ENCODE results near the gene PGS1. TPM values are rescaled to one million over a fixed set of nuclear protein-coding genes. Genes with fewer than 3 reads are reported as not detected.

Gene PGS1
- total RNA-seq, 1 donor from 2014 or later, result 45.2 TPM

DNA sequence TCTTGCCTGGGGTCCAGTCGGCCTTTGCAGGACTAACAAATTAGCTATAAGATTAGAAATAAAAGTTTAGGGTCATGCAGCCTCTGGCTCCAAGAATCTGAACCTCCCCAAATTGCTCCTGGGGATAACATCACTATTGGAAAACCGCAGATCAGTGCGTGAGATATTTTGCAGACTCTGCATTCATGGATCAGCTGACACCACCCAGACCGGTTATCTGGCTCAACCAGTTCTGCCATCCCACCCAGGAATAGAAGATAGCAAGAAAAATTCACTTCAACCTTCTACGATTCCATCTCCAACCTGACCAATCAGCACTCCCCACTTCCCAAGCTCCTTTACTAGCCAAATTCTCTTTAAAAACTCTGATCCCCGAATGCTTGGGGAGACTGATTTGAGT is 4.3 kb upstream of the PGS1 start:
- Histone ChIP-seq H3K36me3 (no peaks in the 10 kb centered on the region), H3K4me3 (no peak overlapping the region), H3K79me2 (ENCODE audit: low read depth) (peaks cover 9% of the 10 kb centered on the region), H3K27ac (peak overlapping the region; percentile 90), H2AFZ (replicated peaks) (peak overlapping the region; percentile 71), H3K4me1 (peaks cover 43% of the 10 kb centered on the region), H3K9me3 (ENCODE audit: low read depth) (no peaks in the 10 kb centered on the region), H3K4me2 (peak overlapping the region; percentile 36), H3K27me3 (no peaks in the 10 kb centered on the region), H4K20me1 (ENCODE audit: low read depth) (peaks cover 5% of the 10 kb centered on the region), H3K9ac (no peak overlapping the region), H3F3A (ENCODE audit: low read depth) (peaks cover 58% of the 10 kb centered on the region)
- Mint-ChIP-seq H3K27me3 (ENCODE audit: insufficient read depth, low read depth) (no peaks in the 10 kb centered on the region), H3K4me1 (peaks cover 47% of the 10 kb centered on the region), H3K27ac (peak overlapping the region; percentile 93), H3K9me3 (no peaks in the 10 kb centered on the region), H3K4me3 (no peak overlapping the region), H3K36me3 (no peaks in the 10 kb centered on the region)
- DNase-seq (ENCODE audit: low spot score), result no peak
- TF ChIP-seq EZH2phosphoT487 (IDR thresholded peaks at IDR 0.05), result no peak
- TF ChIP-seq, protein P1, sequence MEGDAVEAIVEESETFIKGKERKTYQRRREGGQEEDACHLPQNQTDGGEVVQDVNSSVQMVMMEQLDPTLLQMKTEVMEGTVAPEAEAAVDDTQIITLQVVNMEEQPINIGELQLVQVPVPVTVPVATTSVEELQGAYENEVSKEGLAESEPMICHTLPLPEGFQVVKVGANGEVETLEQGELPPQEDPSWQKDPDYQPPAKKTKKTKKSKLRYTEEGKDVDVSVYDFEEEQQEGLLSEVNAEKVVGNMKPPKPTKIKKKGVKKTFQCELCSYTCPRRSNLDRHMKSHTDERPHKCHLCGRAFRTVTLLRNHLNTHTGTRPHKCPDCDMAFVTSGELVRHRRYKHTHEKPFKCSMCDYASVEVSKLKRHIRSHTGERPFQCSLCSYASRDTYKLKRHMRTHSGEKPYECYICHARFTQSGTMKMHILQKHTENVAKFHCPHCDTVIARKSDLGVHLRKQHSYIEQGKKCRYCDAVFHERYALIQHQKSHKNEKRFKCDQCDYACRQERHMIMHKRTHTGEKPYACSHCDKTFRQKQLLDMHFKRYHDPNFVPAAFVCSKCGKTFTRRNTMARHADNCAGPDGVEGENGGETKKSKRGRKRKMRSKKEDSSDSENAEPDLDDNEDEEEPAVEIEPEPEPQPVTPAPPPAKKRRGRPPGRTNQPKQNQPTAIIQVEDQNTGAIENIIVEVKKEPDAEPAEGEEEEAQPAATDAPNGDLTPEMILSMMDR (IDR thresholded peaks at IDR 0.05), result no peak
- TF ChIP-seq EZH2 (IDR thresholded peaks at IDR 0.05), result no peak

DNA sequence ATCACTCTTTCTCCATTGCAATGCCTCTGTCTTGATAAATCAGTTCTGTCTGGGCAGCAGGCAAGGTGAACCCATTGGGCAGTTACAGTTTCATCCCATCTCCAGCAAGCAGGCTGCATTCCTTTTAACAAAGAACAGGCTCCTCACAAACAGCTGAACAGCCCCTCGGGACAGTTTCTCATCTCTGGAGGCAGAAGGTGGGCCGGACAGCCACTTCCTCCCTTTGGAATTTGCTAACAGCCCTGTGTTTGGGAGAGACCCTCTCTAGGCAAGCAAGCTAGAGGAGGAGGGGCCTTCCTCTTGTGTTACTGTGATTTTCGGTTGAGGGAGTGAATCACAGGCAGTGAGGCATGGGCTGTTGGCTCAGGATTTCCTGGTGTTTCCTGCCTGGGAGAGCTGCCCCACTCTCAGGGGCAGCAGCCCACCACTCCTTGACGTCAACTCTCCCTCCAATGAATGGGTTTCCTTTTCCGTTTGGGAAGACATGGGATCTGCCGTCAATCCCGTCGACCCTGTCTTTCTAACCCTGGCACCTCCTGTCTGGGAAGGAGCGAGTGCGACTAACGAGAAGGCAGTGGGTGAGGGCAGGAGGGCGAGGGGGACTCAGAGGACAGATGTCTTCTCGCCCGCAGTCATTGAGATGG is 3.7 kb upstream of the PGS1 start:
- H3K27me3 Mint-ChIP-seq (ENCODE audit: insufficient read depth, low read depth), result no peaks in the 10 kb centered on the region
- H3K4me3 Mint-ChIP-seq, result peak overlapping the region; percentile 54
- no peak overlapping the region for H3K9ac ChIP-seq
- peak overlapping the region; percentile 93 for H3K27ac Mint-ChIP-seq
- no peaks in the 10 kb centered on the region for H3K9me3 ChIP-seq (ENCODE audit: low read depth)
- no peaks in the 10 kb centered on the region for H3K36me3 Mint-ChIP-seq
- H3K4me1 Mint-ChIP-seq, result peaks cover 50% of the 10 kb centered on the region
- H3K4me1 ChIP-seq, result peaks cover 43% of the 10 kb centered on the region
- no peaks in the 10 kb centered on the region for H3K9me3 Mint-ChIP-seq
- peaks cover 54% of the 10 kb centered on the region for H3F3A ChIP-seq (ENCODE audit: low read depth)
- no peaks in the 10 kb centered on the region for H3K27me3 ChIP-seq
- peak overlapping the region; percentile 36 for H3K4me2 ChIP-seq
- peak; percentile 80 for DNase-seq (ENCODE audit: low spot score)
- no peak for TF ChIP-seq EZH2 (IDR thresholded peaks at IDR 0.05)
- TF ChIP-seq, protein P1 (IDR thresholded peaks at IDR 0.05), result no peak
- no peak for TF ChIP-seq EZH2phosphoT487 (IDR thresholded peaks at IDR 0.05)
- H3K4me3 ChIP-seq, result no peak overlapping the region
- H3K79me2 ChIP-seq (ENCODE audit: low read depth), result peaks cover 14% of the 10 kb centered on the region
- no peaks in the 10 kb centered on the region for H3K36me3 ChIP-seq
- peak overlapping the region; percentile 71 for H2AFZ ChIP-seq (replicated peaks)
- H3K27ac ChIP-seq, result peak overlapping the region; percentile 90
- peaks cover 11% of the 10 kb centered on the region for H4K20me1 ChIP-seq (ENCODE audit: low read depth)

DNA sequence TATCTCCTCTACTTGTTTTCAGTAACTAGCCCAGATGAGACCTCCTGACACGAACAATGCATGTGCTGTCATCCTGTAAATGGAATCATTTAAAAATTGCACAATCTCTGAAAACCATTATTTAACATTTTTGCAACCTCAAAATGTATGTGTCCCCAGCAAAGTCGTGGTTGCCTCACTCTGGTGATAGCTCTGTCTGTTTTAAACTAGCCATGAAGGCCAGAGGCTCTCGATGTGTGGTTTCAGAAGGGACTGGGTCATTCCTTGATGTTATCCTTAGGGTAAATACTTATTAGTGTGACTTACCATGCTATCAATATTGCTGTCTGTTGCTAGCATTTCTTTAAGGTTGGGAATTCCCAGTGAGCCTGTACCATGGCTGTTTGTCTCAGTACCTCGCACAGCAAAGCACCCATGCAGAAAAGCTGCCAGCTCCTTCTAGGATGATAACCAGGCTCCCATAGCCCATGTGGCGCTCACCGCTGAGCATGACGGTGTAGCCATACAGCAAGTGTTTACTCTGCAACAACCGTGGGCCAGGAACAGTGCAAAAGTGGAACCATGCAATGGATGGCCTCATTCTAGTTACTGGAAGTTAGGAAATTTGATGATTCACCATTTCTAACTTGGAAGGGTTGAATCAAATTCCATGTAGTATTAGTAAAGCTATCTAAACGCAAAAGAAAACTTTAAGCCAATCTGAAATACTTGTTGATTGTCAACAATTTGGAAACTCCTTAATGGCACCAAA is 2.9 kb upstream of the PGS1 start:
- H3K79me2 ChIP-seq (ENCODE audit: low read depth), result peaks cover 23% of the 10 kb centered on the region
- Mint-ChIP-seq H3K36me3 (peaks cover 3% of the 10 kb centered on the region), H3K4me1 (peaks cover 49% of the 10 kb centered on the region), H3K27me3 (ENCODE audit: insufficient read depth, low read depth) (no peaks in the 10 kb centered on the region), H3K4me3 (no peak overlapping the region), H3K27ac (no peak overlapping the region), H3K9me3 (no peaks in the 10 kb centered on the region)
- peak overlapping the region; percentile 90 for H3K27ac ChIP-seq
- no peak overlapping the region for H2AFZ ChIP-seq (replicated peaks)
- no peaks in the 10 kb centered on the region for H3K27me3 ChIP-seq
- H3K4me2 ChIP-seq, result peak overlapping the region; percentile 36
- no peak overlapping the region for H3K9ac ChIP-seq
- no peaks in the 10 kb centered on the region for H3K36me3 ChIP-seq
- TF ChIP-seq EZH2phosphoT487 (IDR thresholded peaks at IDR 0.05) (no peak), EZH2 (IDR thresholded peaks at IDR 0.05) (no peak)
- TF ChIP-seq, protein P1 (IDR thresholded peaks at IDR 0.05), result no peak
- no peaks in the 10 kb centered on the region for H3K9me3 ChIP-seq (ENCODE audit: low read depth)
- H3F3A ChIP-seq (ENCODE audit: low read depth), result peaks cover 50% of the 10 kb centered on the region
- peaks cover 38% of the 10 kb centered on the region for H3K4me1 ChIP-seq
- peaks cover 18% of the 10 kb centered on the region for H4K20me1 ChIP-seq (ENCODE audit: low read depth)
- H3K4me3 ChIP-seq, result no peak overlapping the region
- no peak for DNase-seq (ENCODE audit: low spot score)
